HepG2 (cell line): ENCODE measurements around the gene NDOR1. TPM values are rescaled to one million over a fixed set of nuclear protein-coding genes. Genes with fewer than 3 reads are reported as not detected.
A peak's percentile ranks its signal among the peaks of the same experiment; 100 is the strongest.

ENCODE experiments used
- BCL6 ChIP-seq: IDR thresholded peaks from 2 replicates; pipeline ENCODE4 v1.6.1; 2016; ENCODE audit warnings: missing genetic modification reagents, missing compliant biosample characterization
- DDIT3 ChIP-seq: sonication (generic); formaldehyde crosslinking; IDR thresholded peaks from 2 replicates; pipeline ENCODE4 v1.4.0; 2020; ENCODE audit warnings: mild to moderate bottlenecking, missing genetic modification reagents
- DNMT3B ChIP-seq: conservative IDR thresholded peaks from 2 replicates; pipeline ENCODE4 v1.6.1; 2016; ENCODE audit warnings: missing biosample characterization, control low read depth
- ELF3 ChIP-seq: IDR thresholded peaks from 2 replicates; pipeline ENCODE4 v1.6.1; 2016; ENCODE audit warnings: missing genetic modification reagents, missing compliant biosample characterization
- HNRNPLL ChIP-seq: fragments of 200-400 bp; formaldehyde crosslinking; IDR thresholded peaks from 2 replicates; pipeline ENCODE4 v1.6.1; 2017; ENCODE audit warnings: mild to moderate bottlenecking, low read depth, low read length; ENCODE audit not compliant: poor library complexity, severe bottlenecking
- LCORL ChIP-seq, 2 experiments: fragments of 450-650 bp in 1 of 2; sonication (generic) in 1 of 2; formaldehyde crosslinking in 1 of 2; IDR thresholded peaks; 2 replicates each; pipeline versions ENCODE4 v1.5.0 to v1.6.1; 2017 to 2020; ENCODE audit warnings: antibody characterized with exemption in 1 of 2, missing genetic modification reagents in 1 of 2
- NFIC ChIP-seq: IDR thresholded peaks from 2 replicates; pipeline ENCODE4 v1.6.1; 2012; ENCODE audit warnings: mild to moderate bottlenecking, low read length, inconsistent platforms
- PCBP2 ChIP-seq: fragments of 200-400 bp; formaldehyde crosslinking; optimal IDR thresholded peaks from 2 replicates; pipeline ENCODE3; 2018; ENCODE audit warnings: low read length, low read depth; ENCODE audit not compliant: poor library complexity, severe bottlenecking
- PLRG1 ChIP-seq: fragments of 450-650 bp; conservative IDR thresholded peaks from 2 replicates; pipeline ENCODE4 v1.6.1; 2016
- SIN3A ChIP-seq: IDR thresholded peaks from 2 replicates; pipeline ENCODE4 v1.6.1; 2011; ENCODE audit warnings: low read depth, mild to moderate bottlenecking, control low read depth, low read length, borderline replicate concordance
- SOX6 ChIP-seq, 2 experiments: fragments of 450-650 bp in 1 of 2; sonication (generic) in 1 of 2; formaldehyde crosslinking in 1 of 2; IDR thresholded peaks; 2 replicates each; pipeline versions ENCODE4 v1.4.0 to v1.6.1; 2017 to 2020; ENCODE audit warnings: antibody characterized with exemption in 1 of 2, mild to moderate bottlenecking in 1 of 2, missing genetic modification reagents in 1 of 2
- TCF7L2 ChIP-seq: IDR thresholded peaks from 2 replicates; pipeline ENCODE4 v1.6.1; 2011; ENCODE audit warnings: mild to moderate bottlenecking, low read depth, low read length, moderate library complexity
- ZKSCAN8 ChIP-seq: IDR thresholded peaks from 2 replicates; pipeline ENCODE4 v1.6.1; 2016; ENCODE audit warnings: borderline replicate concordance, missing genetic modification reagents, missing compliant biosample characterization
- ZNF503 ChIP-seq: sonication (generic); formaldehyde crosslinking; IDR thresholded peaks from 2 replicates; pipeline ENCODE4 v1.4.0; 2020; ENCODE audit warnings: missing genetic modification reagents
- ZNF510 ChIP-seq: sonication (generic); formaldehyde crosslinking; IDR thresholded peaks from 2 replicates; pipeline ENCODE4 v1.4.0; 2020; ENCODE audit warnings: low read depth, mild to moderate bottlenecking, missing genetic modification reagents
- ZNF567 ChIP-seq: sonication (generic); formaldehyde crosslinking; IDR thresholded peaks from 2 replicates; pipeline ENCODE4 v1.8.1; 2023; ENCODE audit warnings: mild to moderate bottlenecking, missing genetic modification reagents, borderline replicate concordance
- ZNF570 ChIP-seq: sonication (generic); formaldehyde crosslinking; IDR thresholded peaks from 2 replicates; pipeline ENCODE4 v1.4.0; 2020; ENCODE audit warnings: mild to moderate bottlenecking, missing genetic modification reagents, borderline replicate concordance
- ZNF790 ChIP-seq: sonication (generic); formaldehyde crosslinking; IDR thresholded peaks from 2 replicates; pipeline ENCODE4 v1.8.0; 2022; ENCODE audit warnings: missing genetic modification reagents, mild to moderate bottlenecking, borderline replicate concordance
- ZNF816 ChIP-seq: sonication (generic); formaldehyde crosslinking; IDR thresholded peaks from 2 replicates; pipeline ENCODE4 v1.8.0; 2022; ENCODE audit warnings: missing genetic modification reagents, mild to moderate bottlenecking, borderline replicate concordance
- polyA plus RNA-seq, 8 experiments: library from polyadenylated mRNA; depleted of rRNA in 3 of 8; stranded (reverse) in 7 of 8; unstranded in 1 of 8; fragments of >200 nt; fragmentation: Illumina TruSeq in 4 of 8; extraction: Trizol in 4 of 8; gene quantifications; 2 replicates each; pipeline versions ENCODE4 v1.2.1 to v1.2.3, GENCODE V29; 2011 to 2016; ENCODE audit warnings: low read depth in 4 of 8, missing spikeins in 1 of 8, mixed read lengths in 1 of 8; ENCODE audit not compliant: insufficient read depth in 1 of 8
- total RNA-seq, 5 experiments: library from RNA; depleted of rRNA; stranded (reverse); fragments of >200 nt; fragmentation: Illumina TruSeq; extraction: Trizol; gene quantifications; 2 replicates each; pipeline ENCODE4 v1.2.3, GENCODE V29; 2016; ENCODE audit warnings: low read depth in 1 of 5
- TF ChIP-seq, protein P1 (sequence below): sonication (generic); formaldehyde crosslinking; IDR thresholded peaks from 2 replicates; pipeline ENCODE4 v1.5.1; 2020; ENCODE audit warnings: mild to moderate bottlenecking, missing genetic modification reagents
- TF ChIP-seq, protein P2 (sequence below): sonication (generic); formaldehyde crosslinking; IDR thresholded peaks from 2 replicates; pipeline ENCODE4 v1.5.0; 2020; ENCODE audit warnings: mild to moderate bottlenecking, missing genetic modification reagents

Gene NDOR1
- total and polyA plus RNA-seq, 2 of the 13 experiments (the other 11 are each of a cell fraction or from before 2014, with no cell fraction given), result 3.6 to 8.7 TPM

DNA sequence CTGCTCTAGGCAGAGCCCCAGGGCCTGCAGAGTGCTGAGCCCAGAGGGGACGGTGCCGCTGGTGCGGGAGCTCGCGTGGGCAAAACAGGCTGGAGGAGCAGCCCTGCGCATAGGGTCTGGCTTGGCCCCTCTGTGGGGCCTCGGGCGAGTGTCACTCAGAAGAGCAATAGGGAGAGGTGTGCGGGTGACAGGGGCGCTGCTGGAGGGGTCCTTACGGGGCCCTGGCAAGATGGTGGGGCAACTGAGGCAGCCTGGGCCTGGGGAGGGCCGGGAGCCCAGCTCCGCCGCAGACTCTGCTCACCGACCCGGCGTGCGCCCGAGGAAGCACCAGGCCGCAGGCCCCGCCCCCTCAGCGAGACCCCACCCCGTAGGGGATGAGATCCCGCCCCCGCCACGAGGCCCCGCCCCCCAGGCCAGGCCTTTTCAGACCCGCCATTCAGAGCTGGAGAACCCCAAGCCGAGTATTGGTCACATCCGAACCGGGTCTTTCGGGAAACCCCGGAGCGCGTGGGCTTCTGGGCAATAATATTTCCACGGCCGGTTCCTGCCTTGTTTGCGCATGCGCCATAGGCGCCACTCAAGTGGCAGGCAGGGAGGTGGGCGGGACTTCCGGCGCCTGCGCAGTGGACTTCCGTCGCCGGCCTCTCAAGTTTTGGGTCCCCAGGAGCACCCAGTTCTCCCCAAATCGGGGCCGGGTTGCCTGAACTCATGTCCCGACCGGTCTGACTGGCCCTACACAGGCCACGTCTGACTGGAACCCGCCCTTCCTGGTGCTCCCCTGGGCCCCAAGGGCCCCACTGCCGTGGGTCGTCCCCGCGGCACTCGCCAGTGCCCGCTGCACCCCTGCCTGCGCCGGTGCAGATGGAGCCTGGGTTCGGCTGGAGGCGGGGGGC is 17.8 kb downstream of the NDOR1 start (continued):
- TF ChIP-seq ZNF816 (CRISPR knock-in tag) (no peak; the same call in 1 of the 2 replicates), ZNF510 (CRISPR knock-in tag) (0 out of 2 replicates have a peak, but pooled peaks have one; percentile 27), PLRG1 (no peak), ZNF790 (CRISPR knock-in tag) (no peak), ELF3 (CRISPR knock-in tag) (no peak), HNRNPLL (peak; percentile 66), BCL6 (no peak), SIN3A (no peak), NFIC (no peak), DDIT3 (CRISPR knock-in tag) (no peak), ZNF570 (no peak), PCBP2 (no peak), DNMT3B (0 out of 2 replicates have a peak, but pooled peaks have one; percentile 16), ZNF567 (CRISPR knock-in tag) (0 out of 2 replicates have a peak, but pooled peaks have one; percentile 18), LCORL (IDR thresholded peaks at IDR 0.05) (no peak), LCORL (CRISPR knock-in tag; IDR thresholded peaks at IDR 0.05) (peak; percentile 58; the same call in 1 of the 2 replicates), ZNF503 (no peak), ZKSCAN8 (no peak), TCF7L2 (no peak), SOX6 (IDR thresholded peaks at IDR 0.05) (no peak), SOX6 (CRISPR knock-in tag; IDR thresholded peaks at IDR 0.05) (no peak)
- TF ChIP-seq, protein P1, sequence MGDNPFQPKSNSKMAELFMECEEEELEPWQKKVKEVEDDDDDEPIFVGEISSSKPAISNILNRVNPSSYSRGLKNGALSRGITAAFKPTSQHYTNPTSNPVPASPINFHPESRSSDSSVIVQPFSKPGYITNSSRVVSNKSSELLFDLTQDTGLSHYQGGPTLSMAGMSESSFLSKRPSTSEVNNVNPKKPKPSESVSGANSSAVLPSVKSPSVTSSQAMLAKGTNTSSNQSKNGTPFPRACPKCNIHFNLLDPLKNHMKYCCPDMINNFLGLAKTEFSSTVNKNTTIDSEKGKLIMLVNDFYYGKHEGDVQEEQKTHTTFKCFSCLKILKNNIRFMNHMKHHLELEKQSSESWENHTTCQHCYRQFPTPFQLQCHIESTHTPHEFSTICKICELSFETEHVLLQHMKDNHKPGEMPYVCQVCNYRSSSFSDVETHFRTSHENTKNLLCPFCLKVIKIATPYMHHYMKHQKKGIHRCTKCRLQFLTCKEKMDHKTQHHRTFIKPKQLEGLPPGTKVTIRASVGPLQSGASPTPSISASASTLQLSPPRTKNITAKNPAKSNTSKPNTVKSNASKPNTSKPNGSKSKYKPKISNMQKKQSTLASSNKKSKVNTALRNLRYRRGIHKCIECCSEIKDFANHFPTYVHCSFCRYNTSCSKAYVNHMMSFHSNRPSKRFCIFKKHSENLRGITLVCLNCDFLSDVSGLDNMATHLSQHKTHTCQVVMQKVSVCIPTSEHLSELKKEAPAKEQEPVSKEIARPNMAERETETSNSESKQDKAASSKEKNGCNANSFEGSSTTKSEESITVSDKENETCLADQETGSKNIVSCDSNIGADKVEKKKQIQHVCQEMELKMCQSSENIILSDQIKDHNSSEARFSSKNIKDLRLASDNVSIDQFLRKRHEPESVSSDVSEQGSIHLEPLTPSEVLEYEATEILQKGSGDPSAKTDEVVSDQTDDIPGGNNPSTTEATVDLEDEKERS, result no peak
- TF ChIP-seq, protein P2, sequence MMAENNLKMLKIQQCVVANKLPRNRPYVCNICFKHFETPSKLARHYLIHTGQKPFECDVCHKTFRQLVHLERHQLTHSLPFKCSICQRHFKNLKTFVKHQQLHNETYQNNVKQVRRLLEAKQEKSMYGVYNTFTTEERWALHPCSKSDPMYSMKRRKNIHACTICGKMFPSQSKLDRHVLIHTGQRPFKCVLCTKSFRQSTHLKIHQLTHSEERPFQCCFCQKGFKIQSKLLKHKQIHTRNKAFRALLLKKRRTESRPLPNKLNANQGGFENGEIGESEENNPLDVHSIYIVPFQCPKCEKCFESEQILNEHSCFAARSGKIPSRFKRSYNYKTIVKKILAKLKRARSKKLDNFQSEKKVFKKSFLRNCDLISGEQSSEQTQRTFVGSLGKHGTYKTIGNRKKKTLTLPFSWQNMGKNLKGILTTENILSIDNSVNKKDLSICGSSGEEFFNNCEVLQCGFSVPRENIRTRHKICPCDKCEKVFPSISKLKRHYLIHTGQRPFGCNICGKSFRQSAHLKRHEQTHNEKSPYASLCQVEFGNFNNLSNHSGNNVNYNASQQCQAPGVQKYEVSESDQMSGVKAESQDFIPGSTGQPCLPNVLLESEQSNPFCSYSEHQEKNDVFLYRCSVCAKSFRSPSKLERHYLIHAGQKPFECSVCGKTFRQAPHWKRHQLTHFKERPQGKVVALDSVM (CRISPR knock-in tag), result 0 out of 2 replicates have a peak, but pooled peaks have one; percentile 18
